Epithelial cell of esophagus (primary cell): ENCODE measurements around the gene KHDC4.

ENCODE experiments used
- DNase-seq: peaks from one replicate; pipeline ENCODE4 v3.0.0; 2010; ENCODE audit warnings: low read depth
- H3K4me3 ChIP-seq: 2 replicates; pipeline ENCODE4 v1.5.1; 2011; ENCODE audit warnings: mild to moderate bottlenecking, low read length, control low read depth
- TF ChIP-seq, protein P1 (sequence below): IDR thresholded peaks from 2 replicates; pipeline ENCODE4 v1.5.1; 2011; ENCODE audit warnings: low read depth, mild to moderate bottlenecking, low read length, control low read depth, inconsistent platforms; ENCODE audit not compliant: insufficient read depth; ENCODE audit errors: missing control alignments

The KHDC4 gene

DNA sequence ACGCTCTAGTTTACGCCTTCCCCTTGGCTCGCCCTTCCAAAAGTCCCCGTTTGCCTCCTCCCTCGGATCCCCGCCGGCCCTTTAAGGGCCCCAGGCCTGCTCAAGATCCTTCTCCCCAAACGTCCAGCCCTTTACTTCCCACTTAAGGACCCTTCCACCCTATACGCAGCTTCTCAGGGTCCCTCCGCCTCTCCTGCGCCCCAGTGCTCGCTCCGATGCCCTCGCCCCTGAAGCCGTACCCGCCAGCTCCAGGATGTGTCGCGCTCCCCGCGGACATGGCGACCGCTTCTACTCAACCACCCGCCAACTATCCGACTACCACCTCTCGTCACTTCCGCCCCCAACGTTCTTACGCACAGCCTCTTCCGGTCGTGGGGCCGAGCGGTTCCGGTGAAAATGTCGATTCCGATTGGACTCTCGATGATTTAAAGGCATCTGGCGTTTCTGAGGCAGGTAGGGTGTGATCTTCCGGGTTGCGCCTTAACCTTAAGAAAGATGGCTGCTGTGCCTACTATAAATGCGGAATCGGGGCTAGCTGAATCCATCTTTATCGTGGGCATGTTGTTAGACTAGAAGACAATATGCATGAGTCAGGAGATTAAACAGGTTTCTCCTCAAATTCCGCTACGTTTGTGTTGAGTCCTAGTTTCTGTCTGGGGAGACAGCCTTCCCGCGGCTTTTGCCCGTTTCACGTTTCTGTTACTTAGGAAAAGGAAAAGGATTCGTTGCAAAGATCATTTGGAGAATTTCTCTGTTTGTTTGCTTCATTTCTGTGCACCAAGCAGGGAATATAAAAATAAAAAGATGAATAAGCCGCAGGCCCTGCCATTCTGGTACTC, at the start of gene KHDC4:
TSS of gene KHDC4 (minus strand) at position 317 of the 839 bp plus-strand sequence. CDS start at position 277, 40 bp downstream.
- TF ChIP-seq, protein P1, sequence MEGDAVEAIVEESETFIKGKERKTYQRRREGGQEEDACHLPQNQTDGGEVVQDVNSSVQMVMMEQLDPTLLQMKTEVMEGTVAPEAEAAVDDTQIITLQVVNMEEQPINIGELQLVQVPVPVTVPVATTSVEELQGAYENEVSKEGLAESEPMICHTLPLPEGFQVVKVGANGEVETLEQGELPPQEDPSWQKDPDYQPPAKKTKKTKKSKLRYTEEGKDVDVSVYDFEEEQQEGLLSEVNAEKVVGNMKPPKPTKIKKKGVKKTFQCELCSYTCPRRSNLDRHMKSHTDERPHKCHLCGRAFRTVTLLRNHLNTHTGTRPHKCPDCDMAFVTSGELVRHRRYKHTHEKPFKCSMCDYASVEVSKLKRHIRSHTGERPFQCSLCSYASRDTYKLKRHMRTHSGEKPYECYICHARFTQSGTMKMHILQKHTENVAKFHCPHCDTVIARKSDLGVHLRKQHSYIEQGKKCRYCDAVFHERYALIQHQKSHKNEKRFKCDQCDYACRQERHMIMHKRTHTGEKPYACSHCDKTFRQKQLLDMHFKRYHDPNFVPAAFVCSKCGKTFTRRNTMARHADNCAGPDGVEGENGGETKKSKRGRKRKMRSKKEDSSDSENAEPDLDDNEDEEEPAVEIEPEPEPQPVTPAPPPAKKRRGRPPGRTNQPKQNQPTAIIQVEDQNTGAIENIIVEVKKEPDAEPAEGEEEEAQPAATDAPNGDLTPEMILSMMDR: no peak
- H3K4me3 ChIP-seq: peak within 1 kb of the TSS; percentile 99
- DNase-seq: peak; percentile 100

DNA sequence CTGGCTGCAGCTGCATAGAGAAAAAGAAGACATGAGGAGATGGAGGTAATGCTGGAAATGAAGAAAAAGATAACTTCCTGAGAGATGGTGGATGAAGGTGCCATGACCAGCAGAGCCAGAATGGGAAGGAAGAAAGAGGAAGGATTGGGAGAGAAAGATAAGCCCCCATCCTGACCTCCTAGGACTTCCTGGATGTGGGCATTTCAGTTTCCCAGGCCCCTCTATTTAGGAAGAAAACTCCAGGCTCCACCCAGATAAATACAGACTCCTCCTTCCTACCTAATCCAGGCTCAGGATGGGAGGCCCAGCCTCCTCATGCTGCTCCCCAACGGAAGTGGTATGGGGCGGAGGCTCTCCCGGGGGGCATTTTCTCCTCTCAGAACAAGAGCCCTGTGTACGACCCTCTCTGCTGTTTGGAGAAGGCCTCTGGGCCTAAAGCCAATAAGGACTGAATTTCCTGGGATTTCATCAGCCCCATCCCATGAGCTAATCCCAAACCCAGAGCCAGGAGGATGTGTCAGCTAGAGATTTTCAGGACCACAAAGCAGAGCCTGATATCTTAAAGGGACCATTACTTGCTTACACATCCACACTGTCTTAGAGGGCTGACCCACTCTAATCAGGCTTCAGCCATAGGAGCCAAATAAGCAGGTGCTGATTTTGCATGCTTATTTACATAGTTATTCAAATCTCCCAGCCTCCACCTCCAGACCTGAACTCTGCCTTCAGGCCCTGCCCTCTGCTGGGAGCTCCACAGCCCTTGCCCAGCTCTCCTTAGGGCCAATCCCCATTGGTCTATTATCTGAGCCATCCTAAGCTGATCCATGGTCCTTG, 49.2 kb upstream of the KHDC4 start:
- DNase-seq: peak; percentile 80
- TF ChIP-seq, protein P1: no peak
- no peak overlapping the region for H3K4me3 ChIP-seq

DNA sequence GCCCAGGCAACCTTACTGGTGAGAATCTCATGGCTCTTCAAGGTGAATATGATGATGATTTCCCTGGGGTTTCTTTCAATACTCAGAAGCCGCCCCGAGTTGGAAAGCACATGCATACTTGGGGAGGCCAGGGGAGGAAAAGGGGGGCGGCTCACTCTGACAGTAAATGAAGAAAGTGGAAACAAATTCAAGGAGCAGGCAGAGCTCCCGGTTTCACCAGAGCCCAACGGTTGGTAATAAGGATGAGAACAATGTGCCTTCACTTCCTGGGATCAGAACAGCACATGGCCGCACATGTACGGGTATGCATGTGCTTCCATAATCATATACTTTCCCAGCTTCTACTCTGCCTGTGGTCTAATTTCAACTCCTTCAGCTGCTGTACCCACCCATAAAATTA, 47.9 kb upstream of the KHDC4 start:
- no peak overlapping the region for H3K4me3 ChIP-seq
- no peak for DNase-seq
- TF ChIP-seq, protein P1: no peak

DNA sequence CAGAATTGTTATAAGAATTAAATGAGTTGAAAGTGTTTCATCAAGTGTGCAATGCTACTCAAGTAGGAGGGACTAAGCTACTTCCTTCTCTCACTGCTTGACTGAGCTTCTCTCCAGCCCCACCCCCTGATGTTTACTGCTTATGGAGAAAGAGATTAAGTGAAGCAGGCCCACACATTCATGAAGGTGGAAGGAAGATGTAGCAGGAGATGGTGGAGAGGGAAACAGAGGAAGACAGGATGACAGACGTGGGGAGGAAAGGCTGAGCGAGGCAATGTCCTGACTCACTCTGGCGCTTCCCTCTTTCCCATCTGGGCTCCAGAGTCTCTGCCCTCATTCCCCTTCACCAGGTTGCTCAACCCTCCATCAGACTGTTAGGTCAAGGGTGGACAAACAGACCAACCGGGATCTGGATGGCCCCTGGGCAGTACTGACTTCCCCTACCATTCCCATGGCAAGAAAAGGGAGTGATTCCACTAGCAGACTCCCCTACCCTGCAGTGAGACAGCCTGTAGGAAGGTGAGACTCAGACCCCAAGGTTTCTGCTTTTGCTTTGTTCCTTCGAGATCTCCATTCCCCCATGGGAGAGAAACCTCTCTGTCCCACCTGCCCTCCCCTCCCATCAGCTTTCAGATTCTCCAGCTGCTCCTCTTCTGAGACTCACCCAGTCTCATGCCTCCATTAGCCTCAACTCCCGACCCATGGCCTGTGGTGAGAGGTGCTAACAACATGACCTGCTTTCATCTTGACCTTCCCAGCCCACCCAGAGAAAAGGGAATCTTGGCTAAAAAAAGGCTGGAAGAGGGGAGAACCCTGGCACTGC, 47.3 kb upstream of the KHDC4 start:
- TF ChIP-seq, protein P1: no peak
- no peak overlapping the region for H3K4me3 ChIP-seq
- DNase-seq: peak; percentile 70

DNA sequence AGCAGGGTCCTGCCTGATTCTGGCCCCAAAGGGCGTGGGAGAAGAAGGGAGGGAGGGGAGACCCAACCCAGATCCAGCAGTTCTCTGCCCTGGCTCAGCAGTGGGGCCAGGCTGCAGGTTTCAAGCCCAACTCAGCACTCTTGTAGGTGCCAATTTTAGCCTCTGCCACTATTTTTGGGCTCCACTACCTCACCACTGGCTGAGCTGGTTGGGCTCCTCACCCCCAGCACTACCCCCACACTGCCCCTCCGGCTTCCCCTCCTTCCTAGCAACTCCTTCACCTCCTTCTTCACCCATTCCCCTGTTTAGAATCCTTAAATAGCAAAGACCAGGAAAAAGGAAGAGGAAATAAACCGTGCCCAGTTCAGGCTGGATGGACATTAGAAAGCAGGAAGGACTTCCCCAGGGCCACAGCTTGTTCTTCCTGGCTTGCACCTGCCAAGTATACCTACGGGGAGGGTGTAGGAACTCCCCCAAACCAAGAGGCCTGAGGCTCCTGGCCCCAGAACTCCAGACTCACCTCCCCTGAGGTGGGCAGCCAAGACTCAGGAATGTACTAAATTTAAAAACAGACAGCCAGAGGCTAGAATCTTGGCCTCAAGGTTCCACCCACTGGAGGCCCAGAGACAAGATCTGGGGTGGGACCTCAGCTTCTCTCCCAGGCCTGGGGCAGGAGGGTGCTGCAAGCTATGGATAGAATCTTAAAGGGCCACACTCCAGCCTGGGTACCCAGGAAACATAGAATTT, 45.6 kb upstream of the KHDC4 start:
- peak overlapping the region; percentile 80 for H3K4me3 ChIP-seq

More for the DNA sequence above, 45.6 kb upstream of the KHDC4 start:
- DNase-seq: no peak
- TF ChIP-seq, protein P1: no peak
